GM21737 (cell line): Measurements from ENCODE around the gene PIK3R4.
A peak's percentile ranks its signal among the peaks of the same experiment; 100 is the strongest.

ENCODE experiments used
- ATAC-seq: cut with Tn5 transposase; IDR thresholded peaks from one replicate; pipeline ENCODE4 v1.9.1; 2021; ENCODE audit warnings: mild to moderate bottlenecking, moderate library complexity; ENCODE audit not compliant: unreplicated experiment

PIK3R4 gene

GRCh38 chr3:130692455-130692854, 54.2 kb downstream of the PIK3R4 start:
- no peak for ATAC-seq

DNA sequence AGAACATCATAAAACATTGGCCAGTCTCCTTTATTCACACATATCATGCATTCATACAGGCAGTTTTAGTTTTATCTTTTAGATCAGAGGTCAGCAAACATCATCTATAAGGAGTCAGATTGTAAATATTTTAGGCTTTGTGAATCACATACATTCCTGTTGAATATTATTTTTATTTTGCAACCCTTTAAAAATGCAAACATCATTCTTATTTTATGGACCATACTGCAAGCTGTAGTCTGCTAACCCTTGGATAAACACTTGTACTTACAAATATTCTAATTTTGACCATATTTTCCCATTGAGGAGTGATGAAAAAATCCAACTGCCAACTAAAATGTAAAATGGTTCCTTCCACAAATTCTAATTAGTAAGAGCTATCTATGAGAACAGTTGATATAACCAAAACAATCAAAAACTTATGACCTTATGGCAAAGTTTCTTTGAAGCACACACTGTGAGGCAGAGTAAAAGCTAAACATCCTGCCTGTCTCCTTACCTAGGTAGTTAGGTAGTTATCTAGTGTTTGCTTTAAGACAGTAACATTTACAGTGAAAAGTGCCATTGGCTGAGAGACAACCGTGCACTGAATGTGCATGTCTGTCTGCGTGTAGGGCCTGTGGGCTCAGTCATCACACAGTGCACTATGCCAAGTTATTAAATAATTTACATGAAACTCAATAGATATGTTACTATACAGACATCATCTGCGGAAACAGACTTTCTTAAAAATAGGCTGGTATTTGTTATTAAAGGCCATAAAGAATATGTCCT, 57.7 kb downstream of the PIK3R4 start:
- no peak for ATAC-seq

GRCh38 chr3:130688015-130688688, 58.5 kb downstream of the PIK3R4 start:
- peak; percentile 58 for ATAC-seq

- no peak for ATAC-seq
Measured at GRCh38 chr3:130687327-130687726, 59.3 kb downstream of the PIK3R4 start.

- no peak for ATAC-seq
Measured at GRCh38 chr3:130686833-130687232, 59.8 kb downstream of the PIK3R4 start.

DNA sequence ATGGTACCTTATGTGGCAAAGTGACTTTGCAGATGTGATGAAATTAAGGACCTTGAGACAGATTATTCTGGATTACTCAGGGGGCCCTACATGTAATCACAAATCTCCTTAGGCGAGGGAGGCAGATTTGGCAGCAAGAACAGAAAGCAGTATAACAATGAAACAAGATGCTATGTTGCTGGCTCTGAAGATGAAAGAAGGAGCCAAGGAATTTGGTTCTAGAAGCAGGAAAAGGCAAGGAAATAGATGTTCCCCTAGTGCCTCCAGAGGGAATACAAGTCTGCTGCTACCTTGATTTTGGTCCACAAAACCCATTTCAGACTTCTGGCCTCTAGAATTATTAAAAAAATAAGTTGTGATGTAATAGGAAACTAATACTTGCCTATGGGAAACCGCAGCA, 64.5 kb downstream of the PIK3R4 start:
- ATAC-seq = no peak

DNA sequence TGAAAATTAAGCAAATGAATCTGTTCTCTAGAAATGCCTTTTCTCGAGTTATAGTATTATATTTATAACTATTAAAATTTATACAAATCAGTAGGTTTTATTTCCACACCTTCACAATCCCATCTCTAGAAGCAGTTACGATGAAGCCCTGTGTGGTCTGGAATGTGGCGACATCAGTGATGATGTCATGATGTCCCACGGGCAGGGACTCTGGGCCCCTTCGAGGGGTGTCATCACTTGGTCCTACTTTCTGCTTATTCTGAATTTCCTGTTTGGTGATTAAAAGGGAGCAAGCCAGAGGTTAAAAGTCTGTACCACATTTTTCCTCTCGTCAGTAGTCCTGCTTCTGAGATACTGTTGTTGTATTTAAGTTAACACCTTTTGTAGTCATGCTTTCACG, 67.4 kb downstream of the PIK3R4 start:
- no peak for ATAC-seq

DNA sequence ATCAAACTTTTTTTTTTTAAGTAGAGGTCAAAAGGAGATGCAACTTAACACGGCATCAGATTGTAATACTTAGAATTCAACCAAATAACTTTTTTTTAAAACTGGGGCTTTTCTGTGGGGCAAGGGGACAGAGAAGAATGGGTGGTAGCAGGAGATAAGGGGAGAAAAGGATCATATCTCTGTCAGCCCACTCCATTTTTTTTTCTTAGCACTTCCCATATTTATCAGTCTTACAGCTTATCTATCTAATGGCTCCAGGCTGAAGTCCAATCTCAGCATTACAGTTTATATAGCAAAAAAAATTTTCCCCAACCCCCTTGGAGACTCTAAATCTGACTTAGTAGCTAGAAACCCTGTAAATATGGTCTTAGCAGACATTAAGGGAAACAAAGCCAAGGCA, 69.3 kb downstream of the PIK3R4 start:
- no peak for ATAC-seq

GRCh38 chr3:130671545-130672312, 74.9 kb downstream of the PIK3R4 start:
- ATAC-seq = no peak

GRCh38 chr3:130669740-130670139, 76.9 kb downstream of the PIK3R4 start:
- ATAC-seq = no peak

GRCh38 chr3:130663092-130663491, 83.5 kb downstream of the PIK3R4 start:
- no peak for ATAC-seq

GRCh38 chr3:130662501-130662996, 84.1 kb downstream of the PIK3R4 start:
- no peak for ATAC-seq

GRCh38 chr3:130661140-130661891, 85.3 kb downstream of the PIK3R4 start:
- no peak for ATAC-seq

- no peak for ATAC-seq
Measured at GRCh38 chr3:130659911-130660310, 86.7 kb downstream of the PIK3R4 start.

DNA sequence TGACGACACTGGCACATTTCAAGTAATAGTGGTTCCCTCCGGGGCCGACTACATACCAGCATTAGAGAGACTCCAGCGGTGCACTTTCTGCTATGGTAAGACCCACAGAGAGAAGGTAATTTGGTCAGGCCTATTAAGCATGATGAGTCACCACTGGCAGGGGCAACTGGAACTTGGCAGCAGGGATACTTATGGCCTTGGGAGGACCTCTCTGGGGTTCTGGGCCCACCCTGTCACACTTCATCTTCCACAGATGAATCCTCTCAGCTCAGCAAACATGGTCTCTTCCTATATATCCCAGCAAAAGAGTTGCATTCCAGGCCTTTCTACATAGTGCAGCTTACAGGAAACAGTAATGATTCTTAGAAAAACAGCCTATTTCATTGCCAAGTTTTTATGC, 88.0 kb downstream of the PIK3R4 start:
- no peak for ATAC-seq

GRCh38 chr3:130656627-130657026, 90.0 kb downstream of the PIK3R4 start:
- no peak for ATAC-seq

GRCh38 chr3:130654921-130655320, 91.7 kb downstream of the PIK3R4 start:
- ATAC-seq = no peak

DNA sequence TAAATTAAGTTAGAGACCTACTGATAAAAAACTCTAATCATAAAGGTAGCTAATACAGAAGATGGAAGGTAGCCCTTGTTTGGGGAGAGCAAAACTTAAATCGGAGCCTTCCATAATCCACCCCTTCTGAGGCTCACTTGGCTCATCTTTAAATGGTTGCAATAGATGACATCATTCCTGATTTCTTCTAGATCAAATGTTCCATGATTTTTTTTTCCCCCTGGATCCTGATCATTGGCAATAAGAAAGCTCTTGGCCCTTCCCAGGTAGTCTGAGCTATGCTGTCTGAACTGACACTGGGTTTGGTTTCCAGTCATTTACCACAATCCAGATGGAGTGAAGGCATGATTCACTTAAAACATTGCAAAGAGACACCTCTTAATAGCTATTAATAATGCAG, 92.5 kb downstream of the PIK3R4 start:
- ATAC-seq = no peak

GRCh38 chr3:130649061-130649654, 97.5 kb downstream of the PIK3R4 start:
- ATAC-seq = no peak

DNA sequence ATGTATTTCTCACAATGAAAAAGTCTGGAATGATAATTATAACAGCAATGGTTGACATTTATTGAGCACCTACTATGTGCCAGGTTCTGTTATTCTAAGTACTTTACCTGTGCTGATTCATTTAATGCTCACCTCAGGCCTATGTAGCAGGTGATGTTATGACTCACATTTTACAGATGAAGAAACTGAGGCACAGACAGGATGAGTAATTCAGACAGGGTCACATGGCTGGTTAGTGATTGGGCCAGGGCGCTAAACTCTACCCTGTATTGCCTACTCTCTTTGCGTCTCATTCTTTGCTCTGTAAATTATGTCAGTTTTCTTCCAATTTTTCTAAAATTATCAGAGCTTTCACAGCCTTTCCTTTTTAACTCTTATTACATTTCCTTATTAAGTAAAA, 98.3 kb downstream of the PIK3R4 start:
- no peak for ATAC-seq
